CD4-positive, alpha-beta T cell (primary cell): ENCODE data around the gene BRMS1. TPM values are rescaled to one million over a fixed set of nuclear protein-coding genes. Genes with fewer than 3 reads are reported as not detected.

Experiments used
- ATAC-seq: fragments of 200-7000 bp; cut with Tn5 transposase; one replicate; pipeline ENCODE4 v1.10.0; 2022; ENCODE audit warnings: mild to moderate bottlenecking; ENCODE audit not compliant: poor library complexity
- CTCF ChIA-PET: fragments of 350-600 bp; sonication (Branson Sonifier 250); formaldehyde crosslinking; loops from one replicate; lab custom pipeline; 2021; ENCODE audit warnings: antibody characterized with exemption, inconsistent platforms; lab: Charles Lee
- POLR2A ChIA-PET: fragments of 350-600 bp; sonication (Branson Sonifier 250); formaldehyde crosslinking; loops from one replicate; lab custom pipeline; 2021; ENCODE audit warnings: antibody characterized with exemption, inconsistent platforms; lab: Charles Lee
- DNase-seq, 14 experiments: peaks; one replicate each; pipeline ENCODE4 v3.0.0-alpha.2; 2013 to 2020; ENCODE audit warnings: mixed read lengths in 2 of 14
- H3K27ac ChIP-seq, 2 donors: one replicate each; pipeline versions ENCODE4 v1.5.1 to v1.7.0; 2013; ENCODE audit warnings: low read length in 2 of 2, low read depth in 1 of 2, mild to moderate bottlenecking in 1 of 2
- H3K27me3 ChIP-seq, 2 experiments: 1 replicate in 1 of 2; 2 replicates in 1 of 2; pipeline versions ENCODE4 v1.6.1 to v1.7.0; 2013; ENCODE audit warnings: low read length in 2 of 2, control low read depth in 1 of 2, mild to moderate bottlenecking in 1 of 2, moderate library complexity in 1 of 2; ENCODE audit not compliant: insufficient read depth in 2 of 2, control insufficient read depth in 1 of 2
- H3K36me3 ChIP-seq: one replicate; pipeline ENCODE4 v1.6.1; 2013; ENCODE audit warnings: low read length, control low read depth; ENCODE audit not compliant: insufficient read depth
- H3K4me1 ChIP-seq: one replicate; pipeline ENCODE4 v1.6.1; 2013; ENCODE audit warnings: low read length, control low read depth; ENCODE audit not compliant: insufficient read depth
- H3K4me3 ChIP-seq: one replicate; pipeline ENCODE4 v1.5.1; 2013; ENCODE audit warnings: mild to moderate bottlenecking, low read length, moderate library complexity
- H3K9me3 ChIP-seq, 2 experiments: 1 replicate in 1 of 2; 2 replicates in 1 of 2; pipeline versions ENCODE4 v1.6.1 to v1.7.0; 2013; ENCODE audit warnings: low read length in 2 of 2, mild to moderate bottlenecking in 2 of 2, control low read depth in 1 of 2, moderate library complexity in 1 of 2; ENCODE audit not compliant: control insufficient read depth in 1 of 2, insufficient read depth in 1 of 2
- H3K27ac Mint-ChIP-seq: one replicate; pipeline ENCODE4 v1.8.0; 2020; ENCODE audit warnings: mixed read lengths
- H3K27me3 Mint-ChIP-seq: one replicate; pipeline ENCODE4 v1.8.0; 2021; ENCODE audit warnings: mixed read lengths
- H3K36me3 Mint-ChIP-seq: one replicate; pipeline ENCODE4 v1.8.0; 2021; ENCODE audit warnings: low read depth, mixed read lengths
- H3K4me1 Mint-ChIP-seq: one replicate; pipeline ENCODE4 v1.8.0; 2021; ENCODE audit warnings: low read depth, mixed read lengths
- H3K4me3 Mint-ChIP-seq: one replicate; pipeline ENCODE4 v1.8.0; 2020; ENCODE audit warnings: mild to moderate bottlenecking, mixed read lengths
- H3K9me3 Mint-ChIP-seq: one replicate; pipeline ENCODE4 v1.8.0; 2020; ENCODE audit warnings: mixed read lengths
- intact Hi-C, 2 experiments: fragments of 100-400 bp; cut with DNase I in 1 of 2; cut with micrococcal nuclease in 1 of 2; formaldehyde crosslinking; loops; one replicate each; pipeline versions ENCODE4 v1.15.1 to v1.9.0; 2023 to 2025; cut with DNase I, micrococcal nuclease
- total RNA-seq, 174 experiments: library from RNA in 2 of 174; stranded (reverse) in 2 of 174; gene quantifications; one replicate each; pipeline ENCODE4 v1.2.3 and lab custom pipeline; 2021 to 2026
- TF ChIP-seq, protein P1 (sequence below): fragments of 200-600 bp; IDR thresholded peaks from one replicate; pipeline ENCODE4 v1.8.0; 2022; ENCODE audit warnings: antibody characterized with exemption, mild to moderate bottlenecking

The BRMS1 gene
- total RNA-seq, 2 experiments from 2014 or later = 52.7 to 58.4 TPM

- intact Hi-C loops = no loop called here
- Mint-ChIP-seq H3K27me3 (no peaks in the 10 kb centered on the region), H3K27ac (peak overlapping the region; percentile 95), H3K4me1 (peaks cover 55% of the 10 kb centered on the region), H3K4me3 (peak overlapping the region; percentile 72), H3K36me3 (no peaks in the 10 kb centered on the region), H3K9me3 (no peaks in the 10 kb centered on the region)
- peaks cover 75% of the 10 kb centered on the region for H3K4me1 ChIP-seq
- H3K27me3 ChIP-seq = no peaks in the 10 kb centered on the region
- no peak for ATAC-seq
- peak overlapping the region in 1 of 2 donors; percentile 91 for H3K27ac ChIP-seq
- H3K9me3 ChIP-seq = no peaks in the 10 kb centered on the region
- H3K4me3 ChIP-seq = no peak overlapping the region
- ChIA-PET POLR2A (interaction anchor here (1.4 to 2.3 kb wide), 6 partner anchors 10 to 70 kb away, joined by 4 to 12 read pairs (median 8); partner anchors contain the start of genes B4GAT1, SLC29A2 and YIF1A), CTCF (interaction anchor here (0.6 kb wide), 1 partner anchor 791 kb away, joined by 4 read pairs; no protein-coding TSS in a partner anchor)
- H3K36me3 ChIP-seq = no peaks in the 10 kb centered on the region
- DNase-seq = no peak
- TF ChIP-seq, protein P1, sequence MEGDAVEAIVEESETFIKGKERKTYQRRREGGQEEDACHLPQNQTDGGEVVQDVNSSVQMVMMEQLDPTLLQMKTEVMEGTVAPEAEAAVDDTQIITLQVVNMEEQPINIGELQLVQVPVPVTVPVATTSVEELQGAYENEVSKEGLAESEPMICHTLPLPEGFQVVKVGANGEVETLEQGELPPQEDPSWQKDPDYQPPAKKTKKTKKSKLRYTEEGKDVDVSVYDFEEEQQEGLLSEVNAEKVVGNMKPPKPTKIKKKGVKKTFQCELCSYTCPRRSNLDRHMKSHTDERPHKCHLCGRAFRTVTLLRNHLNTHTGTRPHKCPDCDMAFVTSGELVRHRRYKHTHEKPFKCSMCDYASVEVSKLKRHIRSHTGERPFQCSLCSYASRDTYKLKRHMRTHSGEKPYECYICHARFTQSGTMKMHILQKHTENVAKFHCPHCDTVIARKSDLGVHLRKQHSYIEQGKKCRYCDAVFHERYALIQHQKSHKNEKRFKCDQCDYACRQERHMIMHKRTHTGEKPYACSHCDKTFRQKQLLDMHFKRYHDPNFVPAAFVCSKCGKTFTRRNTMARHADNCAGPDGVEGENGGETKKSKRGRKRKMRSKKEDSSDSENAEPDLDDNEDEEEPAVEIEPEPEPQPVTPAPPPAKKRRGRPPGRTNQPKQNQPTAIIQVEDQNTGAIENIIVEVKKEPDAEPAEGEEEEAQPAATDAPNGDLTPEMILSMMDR = no peak
Measured at GRCh38 chr11:66315921-66316811, 28.7 kb downstream of the BRMS1 start.

DNA sequence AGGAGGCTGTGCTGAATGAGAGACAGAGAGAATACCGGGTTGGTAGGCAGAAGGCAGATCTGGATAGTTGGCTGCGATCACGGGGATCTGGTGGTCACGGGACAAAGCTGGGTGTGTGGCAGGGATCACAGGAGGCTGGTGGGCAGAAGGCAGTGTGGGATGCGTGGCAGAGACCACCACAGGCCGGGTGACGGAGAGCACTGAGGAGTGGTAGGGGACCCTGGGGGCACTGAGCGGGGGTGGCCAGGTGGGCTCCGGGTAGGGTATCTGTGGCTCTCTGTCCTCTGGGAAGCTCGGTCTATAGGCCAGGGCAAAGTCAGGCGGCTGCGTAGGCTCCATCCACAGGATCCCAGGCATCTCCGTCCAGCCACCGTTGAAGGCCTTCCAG lies 29.4 kb downstream of the BRMS1 start:
- Histone ChIP-seq H3K4me1 (peaks cover 76% of the 10 kb centered on the region), H3K4me3 (no peak overlapping the region), H3K27me3 (no peaks in the 10 kb centered on the region), H3K9me3 (no peaks in the 10 kb centered on the region), H3K27ac (peak overlapping the region in 1 of 2 donors; percentile 91), H3K36me3 (no peaks in the 10 kb centered on the region)
- ChIA-PET CTCF (interaction anchor here (0.6 kb wide), 1 partner anchor 790 kb away, joined by 4 read pairs; no protein-coding TSS in a partner anchor), POLR2A (no interaction called here)
- Mint-ChIP-seq H3K4me3 (peak overlapping the region; percentile 72), H3K36me3 (no peaks in the 10 kb centered on the region), H3K27ac (peak overlapping the region; percentile 95), H3K27me3 (no peaks in the 10 kb centered on the region), H3K4me1 (peaks cover 55% of the 10 kb centered on the region), H3K9me3 (no peaks in the 10 kb centered on the region)
- TF ChIP-seq, protein P1 = no peak
- no peak for ATAC-seq
- intact Hi-C loops = no loop called here
- DNase-seq = no peak

- ChIA-PET CTCF (no interaction called here), POLR2A (interaction anchor here (0.5 to 2.8 kb wide), 2 partner anchors 30 to 712 kb away, joined by 3 to 26 read pairs; partner anchors contain the start of gene BRMS1)
- H3K27me3 ChIP-seq = no peaks in the 10 kb centered on the region
- H3K4me1 ChIP-seq = peaks cover 76% of the 10 kb centered on the region
- intact Hi-C loops = no loop called here
- DNase-seq (no peak), ATAC-seq (no peak)
- peaks cover 50% of the 10 kb centered on the region for H3K4me1 Mint-ChIP-seq
- peak overlapping the region; percentile 72 for H3K4me3 Mint-ChIP-seq
- peak overlapping the region in 1 of 2 donors; percentile 91 for H3K27ac ChIP-seq
- H3K27ac Mint-ChIP-seq = peak overlapping the region; percentile 95
- H3K4me3 ChIP-seq = no peak overlapping the region
- TF ChIP-seq, protein P1 = no peak
- H3K9me3 ChIP-seq = no peaks in the 10 kb centered on the region
- H3K36me3 ChIP-seq = no peaks in the 10 kb centered on the region
- no peaks in the 10 kb centered on the region for H3K9me3 Mint-ChIP-seq
- H3K36me3 Mint-ChIP-seq = no peaks in the 10 kb centered on the region
- no peaks in the 10 kb centered on the region for H3K27me3 Mint-ChIP-seq
Measured at GRCh38 chr11:66314561-66315497, 30.1 kb downstream of the BRMS1 start.
